Prostate gland (tissue), 2 donors: ENCODE measurements around the gene EPC1. TPM values are rescaled to one million over a fixed set of nuclear protein-coding genes. Genes with fewer than 3 reads are reported as not detected.

Experiments
- DNase-seq: peaks from one replicate; pipeline ENCODE4 v3.0.0-alpha.2; 2019; ENCODE audit warnings: low spot score
- H3K27ac ChIP-seq, 2 donors: fragments of 200-600 bp; sonication (generic); 2 replicates each; pipeline ENCODE4 v1.5.1; 2017 to 2019
- H3K27me3 ChIP-seq: fragments of 200-600 bp; sonication (generic); replicated peaks from 2 replicates; pipeline ENCODE4 v1.5.1; 2019; ENCODE audit not compliant: insufficient read depth
- H3K36me3 ChIP-seq, 2 donors: fragments of 200-600 bp; sonication (generic); 1 replicate in 1 of 2; 2 replicates in 1 of 2; pipeline versions ENCODE4 v1.5.1 to v1.8.1; 2017 to 2019
- H3K4me1 ChIP-seq: fragments of 200-600 bp; sonication (generic); replicated peaks from 2 replicates; pipeline ENCODE4 v1.5.1; 2019
- H3K4me3 ChIP-seq, 2 donors: fragments of 200-600 bp; sonication (generic); 2 replicates each; pipeline ENCODE4 v1.5.1; 2017 to 2019
- H3K9me3 ChIP-seq: fragments of 200-600 bp; sonication (generic); 2 replicates; pipeline ENCODE4 v1.5.1; 2017
- CTCF ChIP-seq, 4 experiments: fragments of 200-600 bp in 2 of 4; fragments of 450-650 bp in 2 of 4; sonication (generic) in 2 of 4; IDR thresholded peaks; 1 replicate in 3 of 4; 2 replicates in 1 of 4; pipeline ENCODE4 v1.5.1; 2016 to 2019; ENCODE audit warnings: antibody characterized with exemption in 4 of 4, mild to moderate bottlenecking in 2 of 4, moderate library complexity in 2 of 4
- POLR2A ChIP-seq: fragments of 450-650 bp; IDR thresholded peaks from one replicate; pipeline ENCODE4 v1.6.1; 2016; ENCODE audit warnings: antibody characterized with exemption, mild to moderate bottlenecking
- POLR2AphosphoS5 ChIP-seq: sonication (generic); formaldehyde crosslinking; IDR thresholded peaks from one replicate; pipeline ENCODE4 v1.6.1; 2017; ENCODE audit warnings: antibody characterized with exemption
- WGBS: methylation state at CpG from one replicate; pipeline ENCODE4 v1.1.5; 2018; 5-methylcytosine and 5-hydroxymethylcytosine counted together
- intact Hi-C: fragments of 100-400 bp; cut with DNase I; formaldehyde crosslinking; loops from one replicate; pipeline ENCODE4 v1.14.2; 2022
- total RNA-seq, 2 donors: library from RNA; depleted of rRNA; stranded (reverse); fragments of >200 nt; gene quantifications; one replicate each; pipeline ENCODE4 v1.1.0, GENCODE V29; 2016

The EPC1 gene
- total RNA-seq, 2 donors from 2014 or later: 37.1 to 58.3 TPM

- WGBS: 41% methylated on average over 1 of the region's 1 CpG
- no peak for DNase-seq
- no peaks in the 10 kb centered on the region for H3K9me3 ChIP-seq
- peak overlapping the region; percentile 55 to 59 for H3K4me3 ChIP-seq
- no peaks in the 10 kb centered on the region for H3K36me3 ChIP-seq
- TF ChIP-seq CTCF (IDR thresholded peaks at IDR 0.05) (no peak), POLR2AphosphoS5 (no peak), POLR2A (no peak)
- no peaks in the 10 kb centered on the region for H3K4me1 ChIP-seq
- H3K27ac ChIP-seq: no peak overlapping the region
- H3K27me3 ChIP-seq: no peaks in the 10 kb centered on the region
- intact Hi-C loops: loop anchor here (10.0 kb wide), 1 partner anchor 321 kb away; the partner anchor contains the start of gene KIF5B
Measured at GRCh38 chr10:32376097-32376496, 29.1 kb upstream of the EPC1 start.

GRCh38 chr10:32375631-32376030, 28.7 kb upstream of the EPC1 start:
- no peaks in the 10 kb centered on the region for H3K9me3 ChIP-seq
- intact Hi-C loops: loop anchor here (10.0 kb wide), 1 partner anchor 321 kb away; the partner anchor contains the start of gene KIF5B
- no peak for TF ChIP-seq POLR2A
- TF ChIP-seq CTCF (IDR thresholded peaks at IDR 0.05): no peak
- TF ChIP-seq POLR2AphosphoS5: no peak

GRCh38 chr10:32374605-32375004, 27.6 kb upstream of the EPC1 start:
- 71% methylated on average over 1 of the region's 1 CpG for WGBS
- no peak overlapping the region for H3K4me3 ChIP-seq
- H3K9me3 ChIP-seq: no peaks in the 10 kb centered on the region
- H3K27ac ChIP-seq: no peak overlapping the region
- no peaks in the 10 kb centered on the region for H3K27me3 ChIP-seq
- no peaks in the 10 kb centered on the region for H3K4me1 ChIP-seq
- intact Hi-C loops: loop anchor here (10.0 kb wide), 1 partner anchor 320 kb away; the partner anchor contains the start of gene KIF5B
- DNase-seq: no peak
- TF ChIP-seq POLR2AphosphoS5 (no peak), POLR2A (no peak), CTCF (IDR thresholded peaks at IDR 0.05) (no peak)
- H3K36me3 ChIP-seq: no peaks in the 10 kb centered on the region

More at GRCh38 chr10:32375631-32376030, 28.7 kb upstream of the EPC1 start:
- no peaks in the 10 kb centered on the region for H3K27me3 ChIP-seq
- H3K4me1 ChIP-seq: no peaks in the 10 kb centered on the region
- no peak overlapping the region for H3K27ac ChIP-seq
- no peak for DNase-seq
- no peak overlapping the region for H3K4me3 ChIP-seq
- H3K36me3 ChIP-seq: no peaks in the 10 kb centered on the region

- no peak for DNase-seq
- Histone ChIP-seq H3K4me3 (no peak overlapping the region), H3K27ac (no peak overlapping the region), H3K4me1 (no peaks in the 10 kb centered on the region), H3K27me3 (no peaks in the 10 kb centered on the region), H3K36me3 (no peaks in the 10 kb centered on the region), H3K9me3 (no peaks in the 10 kb centered on the region)
- intact Hi-C loops: loop anchor here (10.0 kb wide), 1 partner anchor 319 kb away; the partner anchor contains the start of gene KIF5B
- TF ChIP-seq CTCF (IDR thresholded peaks at IDR 0.05) (no peak), POLR2AphosphoS5 (no peak)
- 97% methylated on average over 2 of the region's 2 CpGs for WGBS
Measured at GRCh38 chr10:32373496-32373895, 26.5 kb upstream of the EPC1 start.

DNA sequence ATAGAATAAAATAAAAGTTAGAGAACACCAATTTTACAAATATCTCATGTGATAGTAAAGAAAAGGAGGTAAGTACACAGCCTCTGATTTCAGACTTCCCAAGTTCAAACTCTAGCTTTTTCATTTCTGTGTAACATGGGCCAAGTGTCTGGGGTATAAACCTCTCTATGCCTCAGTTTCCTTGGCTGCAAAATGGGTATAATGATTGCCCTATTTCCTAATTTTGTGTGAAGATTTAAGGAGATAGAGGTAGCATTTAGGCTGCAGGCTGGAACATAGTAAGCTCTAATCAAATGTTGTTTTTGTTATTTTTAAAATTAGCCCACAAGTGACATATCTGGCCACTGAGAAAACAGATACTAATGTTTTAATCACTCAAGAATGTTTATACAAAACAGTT, 26.1 kb upstream of the EPC1 start:
- no peak overlapping the region for H3K4me3 ChIP-seq
- DNase-seq: no peak
- no peaks in the 10 kb centered on the region for H3K27me3 ChIP-seq
- TF ChIP-seq CTCF (IDR thresholded peaks at IDR 0.05) (no peak), POLR2AphosphoS5 (no peak), POLR2A (no peak)
- H3K36me3 ChIP-seq: no peaks in the 10 kb centered on the region
- H3K27ac ChIP-seq: no peak overlapping the region
- no peaks in the 10 kb centered on the region for H3K4me1 ChIP-seq
- H3K9me3 ChIP-seq: no peaks in the 10 kb centered on the region
- intact Hi-C loops: loop anchor here (10.0 kb wide), 1 partner anchor 318 kb away; the partner anchor contains the start of gene KIF5B
